Colon (tissue), 2 donors: Measurements from ENCODE around the gene KTN1.

Experiments
- FAIRE-seq: peaks from 2 replicates; lab custom pipeline; 2012; peaks lifted over from hg19 to GRCh38; lab: Jason Lieb, UNC
- donor health status: control.
- donor health status: control.

Gene KTN1

DNA sequence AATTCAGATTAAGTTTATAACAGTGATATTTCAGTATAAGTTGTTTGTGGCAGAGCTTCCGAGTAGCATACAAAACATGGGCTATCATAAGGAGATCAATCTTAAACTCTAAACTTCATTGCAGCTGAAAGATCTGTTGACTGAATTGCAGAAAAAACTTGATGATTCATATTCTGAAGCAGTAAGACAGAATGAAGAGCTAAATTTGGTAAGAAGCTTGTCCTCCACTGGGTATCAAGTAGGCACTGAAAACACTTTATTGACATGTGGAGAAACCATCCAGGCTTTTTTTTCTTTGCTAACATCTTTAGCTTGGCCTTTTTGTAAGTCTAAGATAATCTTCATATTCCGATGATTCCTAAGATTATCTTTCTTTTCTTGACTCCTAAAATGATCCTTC is 93.0 kb downstream of the KTN1 start:
- no peak for FAIRE-seq

DNA sequence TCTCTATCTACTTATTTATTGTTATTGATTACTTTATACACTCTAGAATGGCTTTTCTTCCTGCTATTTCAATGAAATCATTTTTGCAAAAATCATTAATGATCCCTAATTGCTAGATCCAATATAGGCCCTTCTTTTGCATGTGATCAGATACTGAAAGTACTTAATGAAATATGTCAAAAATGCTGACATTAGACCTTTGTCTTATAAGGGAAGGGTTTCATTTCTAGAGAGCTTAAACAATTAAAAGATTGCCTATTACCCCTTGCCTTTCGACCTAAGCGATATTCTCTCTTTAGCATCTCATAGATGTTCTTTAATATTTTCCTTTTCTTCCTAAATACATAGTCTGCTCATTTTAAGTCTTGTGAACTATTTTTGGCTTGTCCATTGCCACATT is 101.1 kb downstream of the KTN1 start:
- no peak for FAIRE-seq

DNA sequence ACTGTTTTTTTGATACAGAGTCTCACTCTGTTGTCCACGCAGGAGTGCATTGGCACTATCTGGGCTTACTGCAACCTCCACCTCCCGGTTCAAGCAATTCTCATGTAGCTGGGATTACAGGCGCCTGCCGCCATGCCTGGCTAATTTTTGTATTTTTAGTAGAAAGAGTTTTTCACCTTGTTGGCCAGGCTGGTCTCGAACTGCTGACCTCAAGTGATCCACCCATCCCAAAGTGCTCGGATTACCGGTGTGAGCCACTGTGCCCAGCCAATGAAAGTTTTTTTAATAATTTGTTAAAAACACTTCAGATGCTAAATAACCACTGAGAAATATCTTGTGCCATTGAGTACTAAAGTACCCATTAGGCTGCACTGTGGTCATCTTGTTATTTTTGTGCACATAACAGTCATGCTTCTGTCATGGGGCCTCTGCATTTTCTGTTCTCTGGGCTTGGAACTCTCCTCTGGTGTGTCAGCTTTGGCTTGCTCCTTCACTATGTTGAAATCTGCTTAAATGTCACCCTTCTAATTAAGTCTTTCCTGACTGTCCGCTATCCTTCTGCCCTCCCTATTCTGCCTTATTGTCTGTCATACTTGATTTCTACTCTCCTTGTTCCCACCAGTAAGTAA is 105.1 kb downstream of the KTN1 start:
- no peak for FAIRE-seq

DNA sequence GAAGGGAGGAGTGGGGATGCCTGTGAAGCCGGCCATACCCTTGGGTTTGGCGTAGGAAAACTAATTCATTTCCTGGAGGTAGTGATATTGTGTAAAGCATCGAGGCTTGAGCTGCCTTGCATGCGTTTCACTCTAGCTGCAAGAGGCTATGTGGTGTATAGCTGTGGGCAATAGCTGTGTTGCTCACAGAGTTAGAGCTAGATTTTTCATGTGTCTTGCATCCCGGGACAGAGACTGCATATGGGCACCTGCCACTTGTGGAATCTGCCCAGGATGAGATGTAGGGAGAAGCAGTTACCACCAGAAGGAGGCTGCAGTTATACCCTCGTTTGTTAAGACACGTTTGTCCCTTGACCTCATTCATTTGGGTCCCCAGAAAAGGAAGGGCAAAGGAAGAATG is 106.7 kb downstream of the KTN1 start:
- FAIRE-seq, result no peak

DNA sequence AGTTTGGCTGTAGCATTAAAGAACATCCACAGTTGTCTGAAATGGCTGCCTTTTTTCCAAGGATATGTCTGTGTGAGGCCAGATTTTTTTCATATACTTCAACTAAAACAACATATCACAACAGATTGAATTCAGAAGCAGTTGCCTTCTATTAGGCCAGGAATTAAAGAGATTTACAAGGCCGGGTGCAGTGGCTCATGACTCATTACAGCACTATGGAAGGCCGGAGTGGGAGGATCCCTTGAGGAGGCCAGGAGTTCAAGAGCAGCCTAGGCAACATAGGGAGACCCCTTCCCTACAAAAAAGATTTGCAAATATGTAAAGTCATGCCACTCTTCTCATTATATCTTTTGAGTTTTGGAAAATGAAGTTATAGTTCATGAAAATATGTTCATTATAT is 108.6 kb downstream of the KTN1 start:
- no peak for FAIRE-seq

DNA sequence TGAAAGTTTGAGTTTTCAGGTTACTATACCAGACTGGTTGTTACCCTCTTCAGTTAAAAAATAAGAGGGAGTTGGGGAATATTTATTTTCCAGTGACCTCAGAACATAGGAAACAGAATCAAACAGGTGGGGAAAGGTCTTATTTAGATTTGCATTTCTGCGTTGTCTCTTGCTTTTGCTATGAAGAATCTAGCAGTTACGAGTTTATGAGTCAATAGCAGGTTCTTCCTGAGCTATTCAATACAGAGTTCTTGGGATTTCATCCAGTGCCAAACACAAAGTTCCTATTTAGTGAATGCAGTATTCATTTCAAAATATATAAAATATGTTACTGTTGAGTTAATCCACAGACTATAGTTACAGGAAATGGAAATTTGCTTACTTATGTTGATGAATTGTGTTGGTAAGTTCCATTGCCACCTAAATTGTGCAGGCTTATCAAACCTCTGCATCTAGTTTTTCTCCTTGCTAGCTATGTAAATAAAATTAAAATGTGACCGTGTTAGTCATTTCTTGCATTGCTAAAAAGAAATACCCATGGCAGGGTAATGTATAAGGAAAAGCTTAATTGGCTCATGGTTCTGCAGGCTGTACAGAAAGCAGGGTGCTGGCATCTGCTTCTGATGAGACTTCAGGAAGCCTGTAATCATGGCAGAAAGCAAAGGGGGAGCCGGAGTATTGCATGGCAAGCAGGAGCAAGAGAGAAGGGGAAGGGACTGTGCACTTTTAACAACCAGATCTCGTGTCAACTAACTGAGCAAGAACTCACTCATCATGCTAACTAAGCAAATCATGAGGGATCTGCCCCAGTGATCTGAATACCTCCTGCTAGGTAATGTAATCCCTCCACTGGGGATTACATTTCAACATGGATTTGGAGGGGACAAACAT is 110.2 kb downstream of the KTN1 start:
- FAIRE-seq, result no peak

DNA sequence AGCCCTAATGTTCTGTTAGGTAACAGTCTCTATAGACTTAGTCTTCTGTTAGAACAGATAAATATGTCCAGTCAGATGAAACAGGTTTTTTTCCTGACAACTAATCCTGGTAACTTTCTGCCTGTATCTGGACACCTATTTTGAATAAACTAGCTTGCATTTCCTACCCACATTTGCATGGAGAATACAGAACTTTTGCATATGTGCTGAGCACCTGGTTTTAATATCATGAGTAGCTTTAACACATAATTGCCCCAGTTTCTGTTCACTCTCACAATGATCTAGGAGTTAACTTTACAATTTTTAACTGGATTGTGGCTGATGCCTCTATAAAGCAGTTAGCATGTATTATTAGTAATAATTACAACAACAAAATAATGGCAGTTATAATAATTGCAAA is 111.7 kb downstream of the KTN1 start:
- no peak for FAIRE-seq

DNA sequence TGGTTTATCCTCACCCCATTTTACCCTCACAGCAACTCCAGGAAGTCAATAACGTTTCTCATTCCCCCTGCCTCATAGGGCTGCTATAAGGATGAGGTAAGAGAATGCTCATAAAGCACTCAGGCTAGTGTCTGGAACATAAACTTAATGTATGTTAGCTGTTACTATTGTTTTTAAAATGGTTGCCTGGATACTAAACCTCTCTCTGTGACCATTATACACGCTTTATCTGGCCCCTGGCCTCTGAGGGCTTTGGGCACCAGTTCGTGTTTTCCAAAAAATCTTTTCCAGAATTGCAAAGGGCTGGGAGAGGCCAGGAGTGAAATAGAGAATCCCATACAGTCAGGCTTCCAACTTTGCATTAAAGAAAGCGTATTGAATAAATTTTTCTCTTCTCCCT is 113.9 kb downstream of the KTN1 start:
- FAIRE-seq, result no peak

DNA sequence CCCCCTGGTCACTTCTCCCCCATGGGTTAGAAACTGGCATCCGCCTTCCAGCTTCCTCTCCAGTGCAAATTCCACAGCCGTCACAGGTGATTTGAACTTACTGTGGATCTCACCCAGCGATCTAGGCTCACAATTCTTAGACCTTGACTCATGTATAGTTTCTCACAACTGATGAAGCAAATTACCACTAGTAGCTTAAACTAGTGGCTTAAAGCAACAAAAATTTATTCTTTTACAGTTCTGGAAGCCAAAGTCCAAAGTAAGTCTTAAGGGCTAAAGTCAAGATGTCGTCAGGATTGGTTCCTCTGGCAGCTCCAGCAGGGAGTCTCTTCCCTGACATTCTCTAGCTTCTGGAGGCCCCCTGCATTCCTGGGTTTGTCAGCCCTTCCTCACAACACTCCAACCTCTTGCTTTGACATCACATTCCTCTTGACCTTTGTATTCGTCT is 117.4 kb downstream of the KTN1 start:
- peak; percentile 71 for FAIRE-seq

DNA sequence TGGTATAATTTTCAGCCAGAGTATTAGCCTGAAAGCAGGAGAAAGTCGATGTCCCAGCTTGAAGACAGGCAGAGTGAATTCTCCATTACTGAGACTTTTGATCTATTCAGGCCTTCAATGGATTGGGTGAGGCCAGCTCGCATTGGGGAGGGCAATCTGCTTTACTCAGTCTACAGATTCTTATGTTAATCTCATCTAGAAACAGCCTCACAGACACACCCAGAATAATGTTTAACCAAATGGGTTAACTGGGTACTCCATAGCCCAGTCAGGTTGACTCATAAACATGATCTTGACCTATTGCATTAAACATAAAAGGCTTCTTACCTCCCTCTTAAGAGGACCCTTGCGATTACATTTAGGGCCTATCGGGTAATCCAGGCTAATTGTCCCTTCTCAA is 118.0 kb downstream of the KTN1 start:
- FAIRE-seq, result no peak

DNA sequence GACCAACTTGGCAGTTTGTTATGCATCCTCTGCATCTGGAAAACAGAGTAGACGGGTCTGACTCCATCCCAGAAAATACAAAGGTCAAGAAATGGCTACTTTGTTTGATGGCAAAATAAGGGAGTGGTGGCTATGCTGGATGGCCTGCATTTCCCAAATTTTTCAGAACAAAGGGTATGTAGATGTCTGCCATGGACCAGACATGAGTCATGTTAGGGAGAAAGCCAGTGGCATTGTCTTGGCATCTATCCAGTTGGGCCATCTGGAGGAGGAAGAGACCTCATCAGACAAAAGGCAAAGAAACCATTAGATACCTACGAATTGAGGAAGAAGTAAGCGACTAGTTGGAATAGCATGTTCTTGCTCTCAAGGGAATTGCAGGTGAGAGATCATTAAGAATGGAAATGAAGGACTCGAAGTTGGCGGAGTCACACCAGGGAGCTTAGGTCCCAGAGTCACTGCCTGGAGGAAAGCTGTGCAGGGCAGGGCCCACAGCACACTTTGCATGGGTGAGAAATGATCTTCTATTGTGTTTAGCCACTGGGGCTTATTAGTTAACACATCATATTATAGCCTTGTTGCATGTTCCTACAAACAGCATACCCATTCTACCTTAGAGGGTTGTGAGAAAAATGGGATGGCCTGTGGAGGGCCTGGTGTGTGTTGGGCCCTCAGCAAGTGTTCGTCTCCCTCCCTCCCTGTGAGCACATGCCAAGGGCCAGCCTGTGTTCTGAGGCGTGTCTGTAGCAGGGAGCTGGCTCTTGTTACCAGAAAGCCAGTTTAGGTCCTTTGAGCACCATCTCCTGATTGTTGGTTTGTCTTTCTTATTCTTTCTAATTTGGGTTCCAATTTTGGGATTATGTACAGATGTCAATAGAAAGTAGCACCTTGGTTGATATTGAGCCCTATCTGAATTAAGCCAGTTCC is 119.4 kb downstream of the KTN1 start:
- no peak for FAIRE-seq

DNA sequence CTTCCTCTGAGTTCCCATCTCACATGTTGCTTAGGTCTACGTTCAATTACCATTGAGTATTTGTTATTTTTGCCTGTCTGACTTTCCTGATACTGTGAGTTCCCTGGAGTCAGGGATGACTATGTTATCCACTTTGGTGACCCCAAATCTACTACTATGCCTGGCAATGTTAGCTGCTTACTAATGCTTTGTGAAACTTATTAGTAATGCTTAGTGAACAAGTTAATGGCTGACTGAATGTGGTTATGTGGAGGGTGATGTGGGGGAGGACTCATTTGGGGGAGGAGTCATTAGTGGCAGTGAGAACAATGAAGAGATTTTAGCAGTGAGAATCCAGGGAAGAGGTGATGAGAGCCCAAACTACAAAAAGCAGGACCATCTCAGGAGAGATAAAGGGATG is 121.6 kb downstream of the KTN1 start:
- no peak for FAIRE-seq

DNA sequence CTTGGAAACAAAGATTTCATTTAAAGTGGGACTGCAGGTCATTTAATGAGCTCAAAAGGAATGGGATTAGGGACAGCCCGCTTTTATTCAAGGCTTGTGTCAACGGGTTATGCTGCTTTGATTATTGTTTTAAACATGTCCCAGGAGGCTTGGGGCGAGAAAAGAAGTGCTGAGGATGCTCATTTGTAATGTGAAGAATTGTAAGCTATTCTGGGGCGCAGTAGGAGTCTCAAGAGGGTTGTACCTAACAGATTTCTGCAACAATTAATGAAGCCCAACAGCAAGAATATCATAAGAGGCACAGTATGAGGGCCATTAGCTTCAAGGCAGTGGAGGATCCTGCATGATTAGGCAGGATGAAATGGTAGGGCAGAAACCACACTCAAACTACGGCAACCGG is 122.5 kb downstream of the KTN1 start:
- no peak for FAIRE-seq

DNA sequence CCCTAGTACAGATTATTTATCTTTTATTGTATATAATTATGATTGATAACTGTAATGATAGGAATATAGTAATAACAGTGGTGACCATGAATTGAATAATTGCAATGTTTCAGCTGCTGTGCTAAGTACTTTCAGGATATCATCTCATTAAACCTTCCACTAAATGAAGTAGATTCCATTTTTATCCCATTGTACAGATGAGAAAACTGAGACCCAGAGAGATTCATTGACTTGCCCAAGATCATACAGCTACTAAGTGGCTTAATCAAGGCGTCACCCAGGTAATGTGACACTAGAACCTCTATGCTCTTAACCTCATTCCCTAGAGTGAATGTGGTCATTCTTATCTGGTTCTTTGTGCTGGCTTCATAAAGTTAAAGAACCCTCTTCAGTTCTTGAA is 124.6 kb downstream of the KTN1 start:
- no peak for FAIRE-seq

DNA sequence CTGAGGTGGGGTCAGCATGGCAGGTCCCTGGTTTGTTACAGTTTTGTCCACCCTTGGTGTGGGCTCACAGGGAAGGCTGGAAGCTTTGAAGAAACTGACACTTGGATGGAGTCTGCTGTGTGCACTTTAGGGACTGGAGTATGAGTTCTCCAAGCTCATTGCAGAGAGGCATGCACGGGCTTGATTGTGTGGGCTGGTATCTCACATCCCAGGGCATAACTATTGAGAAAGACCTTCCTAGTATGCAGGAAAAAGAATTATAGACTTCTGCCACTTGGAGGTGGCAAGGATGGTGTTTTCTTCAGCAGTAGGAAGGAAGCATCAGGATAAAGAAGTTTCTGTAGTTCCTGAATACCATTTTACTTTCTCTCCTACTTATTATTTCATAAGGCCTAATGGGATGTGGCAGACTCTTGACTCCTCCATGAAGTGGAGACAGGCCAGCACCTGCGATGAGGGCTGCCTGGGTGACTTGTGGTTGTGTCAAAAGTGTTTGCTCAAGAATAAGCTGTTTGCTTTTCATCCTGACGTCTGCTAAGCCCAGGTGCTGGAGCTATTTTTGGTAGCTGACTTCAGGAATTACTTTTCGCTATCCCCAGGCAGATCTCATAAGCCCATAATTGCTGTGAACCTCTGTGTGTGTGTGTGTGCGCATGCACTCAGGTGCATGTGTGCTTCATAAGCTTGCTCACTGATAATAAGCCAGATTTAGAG is 125.8 kb downstream of the KTN1 start:
- no peak for FAIRE-seq

DNA sequence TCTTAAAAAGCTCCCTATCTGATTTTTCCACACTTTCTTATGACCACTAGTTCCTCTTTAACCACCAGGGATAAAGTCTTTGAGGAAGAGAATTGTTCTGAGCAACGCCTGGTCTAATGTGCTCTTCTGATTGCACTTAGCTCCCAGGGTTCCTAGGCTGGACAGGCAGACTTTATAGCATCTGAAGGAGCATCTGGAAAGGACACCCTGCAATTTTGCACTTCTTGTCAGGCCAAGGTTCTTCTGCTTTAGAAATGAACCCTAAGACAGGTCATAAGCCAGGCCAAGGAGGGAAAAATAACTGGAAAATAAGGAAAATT is 126.3 kb downstream of the KTN1 start:
- FAIRE-seq, result no peak

DNA sequence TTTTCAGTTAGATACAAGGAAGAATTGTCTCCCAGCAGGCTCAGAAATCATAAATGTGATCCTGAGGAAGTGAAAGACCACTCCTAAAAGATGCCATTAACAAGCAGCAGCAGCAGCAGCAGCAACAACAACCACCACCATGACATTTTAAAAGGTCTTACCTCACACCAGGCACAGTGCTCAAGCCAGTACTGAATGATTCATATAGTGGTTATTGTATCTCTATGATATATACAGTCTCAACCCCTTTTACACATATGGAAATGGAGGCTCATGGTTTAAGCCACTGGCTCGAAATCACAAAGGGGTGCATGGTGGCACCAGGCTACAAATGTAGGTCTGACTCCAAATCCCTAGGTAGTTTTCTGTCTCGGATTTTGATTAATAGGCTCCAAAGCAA is 126.9 kb downstream of the KTN1 start:
- FAIRE-seq, result no peak

DNA sequence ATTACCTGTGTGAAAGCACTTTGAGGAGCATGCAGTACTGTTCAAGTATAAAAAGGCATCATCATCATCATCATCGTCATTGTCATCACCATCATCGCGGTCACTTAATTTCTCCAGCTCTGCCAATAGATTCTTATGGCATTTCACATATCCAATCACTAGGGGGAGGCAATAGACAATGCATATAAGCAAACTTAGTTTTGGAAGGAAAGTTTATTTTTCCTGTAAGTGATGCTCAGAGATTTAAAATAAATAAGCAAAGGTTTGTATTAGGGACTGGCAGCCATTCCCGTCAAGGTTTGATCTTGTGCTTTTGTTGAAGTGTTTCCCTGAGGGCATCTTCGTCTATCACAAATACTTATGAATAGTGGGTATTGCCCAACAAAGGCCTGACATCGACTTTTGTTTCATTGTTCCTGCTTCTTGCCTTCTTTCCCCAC is 127.4 kb downstream of the KTN1 start:
- FAIRE-seq, result peak; percentile 18

DNA sequence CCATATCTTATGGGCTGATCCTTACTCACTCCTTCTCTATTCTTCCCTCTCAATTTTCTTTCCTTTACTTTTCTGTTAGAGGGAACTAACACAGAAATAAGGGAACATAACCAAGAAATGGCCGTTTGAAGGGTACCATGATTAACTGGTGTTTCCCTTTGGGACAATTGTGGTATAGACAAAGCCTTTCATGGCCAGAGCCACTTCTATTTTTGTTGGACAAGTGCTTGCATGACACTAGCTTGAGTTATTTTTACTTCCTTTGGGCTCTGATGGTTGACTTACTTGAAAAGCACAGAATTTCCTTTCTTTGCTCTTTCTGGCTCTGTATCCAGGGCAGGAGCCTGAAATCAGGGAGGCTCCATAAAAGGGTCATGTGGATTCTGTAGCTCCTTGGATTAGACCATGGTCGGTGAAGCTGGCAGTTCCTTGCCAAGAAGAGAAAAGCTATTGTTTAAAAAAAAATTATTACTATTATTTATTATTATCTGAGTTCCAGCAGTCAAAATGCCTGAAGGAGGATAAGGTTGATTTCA is 130.6 kb downstream of the KTN1 start:
- FAIRE-seq, result no peak

DNA sequence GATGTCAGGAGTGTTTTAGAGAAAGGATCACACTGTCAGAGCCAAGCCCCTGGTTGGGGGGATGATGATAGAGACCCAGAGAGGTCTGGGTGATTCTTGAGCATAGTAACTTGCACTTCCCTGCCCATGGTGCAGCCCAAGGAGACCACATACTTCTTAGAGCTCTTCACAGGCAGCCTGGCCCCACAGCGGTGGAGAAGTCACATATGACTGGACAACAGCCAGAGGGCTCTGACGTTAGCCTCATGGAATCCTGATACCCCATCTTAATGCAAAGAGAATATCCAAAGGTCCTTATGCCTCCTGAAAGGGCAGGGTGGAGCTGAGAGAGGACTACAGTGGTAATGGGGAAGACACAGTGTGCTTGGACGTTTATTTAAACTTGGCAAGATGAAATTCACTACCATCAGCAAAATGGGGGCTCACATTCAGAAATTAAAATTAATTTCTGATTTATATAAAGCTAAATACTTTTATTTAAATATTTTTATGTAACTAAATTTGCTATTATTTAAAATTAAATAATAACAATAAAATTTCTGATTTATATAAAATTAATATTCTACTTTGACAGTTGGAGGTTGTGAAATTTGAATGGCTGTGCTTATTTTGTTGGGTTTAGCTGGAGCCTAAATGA is 131.3 kb downstream of the KTN1 start:
- FAIRE-seq, result no peak

DNA sequence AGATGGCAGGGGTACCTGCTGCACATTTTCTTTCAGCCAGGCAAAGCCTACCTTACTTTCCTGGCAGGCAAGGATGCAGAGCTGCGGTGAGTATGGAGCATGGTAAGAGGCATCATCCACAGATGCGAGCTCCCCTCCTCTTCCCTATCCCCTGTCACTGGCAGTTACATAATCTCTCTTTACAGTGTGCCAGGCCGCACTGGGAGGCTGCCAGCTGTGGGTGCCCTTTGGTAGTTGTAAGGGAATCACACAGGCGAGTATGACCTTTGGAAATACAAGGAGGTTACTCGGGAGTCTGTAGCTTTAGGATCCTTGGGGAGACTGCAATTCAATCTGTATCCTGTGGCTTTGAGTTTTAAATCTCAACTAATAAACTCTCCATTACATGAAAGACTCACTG is 132.5 kb downstream of the KTN1 start:
- no peak for FAIRE-seq
